ENCODE data around the gene FAHD1. TPM values are rescaled to one million over a fixed set of nuclear protein-coding genes. Genes with fewer than 3 reads are reported as not detected.
A peak's percentile ranks its signal among the peaks of the same experiment; 100 is the strongest.

Gene FAHD1
- total and polyA plus RNA-seq, 9 donors = 11.0 to 22.1 (median 16.5) TPM

DNA sequence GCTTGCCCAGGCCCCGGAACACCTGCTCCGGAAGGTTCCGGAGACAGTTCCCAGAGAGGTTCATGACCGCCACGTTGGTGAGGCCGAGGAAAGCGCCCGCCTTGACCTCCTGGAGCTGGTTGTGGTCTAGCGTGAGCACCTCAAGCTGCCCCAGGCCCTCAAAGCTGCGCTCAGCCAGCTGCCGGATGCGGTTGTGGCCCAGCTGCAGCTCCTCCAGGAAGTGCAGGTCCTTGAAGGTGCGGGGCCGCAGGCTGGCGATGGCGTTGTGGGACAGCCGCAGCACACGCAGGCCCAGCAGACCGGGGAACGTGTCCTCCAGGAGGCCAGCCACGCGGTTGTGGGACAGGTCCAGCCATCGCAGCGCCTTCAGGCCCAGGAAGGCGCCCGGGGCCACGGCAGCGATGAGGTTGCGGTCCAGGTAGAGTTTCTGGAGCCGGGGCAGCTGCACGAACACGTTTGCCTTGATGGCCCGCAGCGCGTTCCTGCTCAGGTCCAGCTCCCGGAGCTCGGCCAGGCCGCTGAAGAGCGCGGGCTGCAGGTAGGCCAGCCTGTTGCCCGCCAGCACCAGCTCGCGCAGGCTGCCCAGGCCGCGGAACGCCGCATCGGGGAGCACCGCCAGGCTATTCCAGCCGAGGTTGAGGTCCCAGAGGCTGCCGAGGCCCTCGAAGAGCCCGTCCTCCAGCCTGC is 35.6 kb upstream of the FAHD1 start:
- no peaks in the 10 kb centered on the region for H3K9me3 ChIP-seq
- no peaks in the 10 kb centered on the region for H3K27me3 ChIP-seq
- intact Hi-C loops (cut with DNase I) = no loop called here
- WGBS, 3 donors = 92% methylated on average over 37 to 53 of the region's 53 CpGs
- no peaks in the 10 kb centered on the region for H3K4me1 ChIP-seq (ENCODE audit: insufficient read depth)
- no peak overlapping the region for H3K4me3 ChIP-seq
- TF ChIP-seq POLR2A (IDR thresholded peaks at IDR 0.05) = no peak
- TF ChIP-seq, protein P1, sequence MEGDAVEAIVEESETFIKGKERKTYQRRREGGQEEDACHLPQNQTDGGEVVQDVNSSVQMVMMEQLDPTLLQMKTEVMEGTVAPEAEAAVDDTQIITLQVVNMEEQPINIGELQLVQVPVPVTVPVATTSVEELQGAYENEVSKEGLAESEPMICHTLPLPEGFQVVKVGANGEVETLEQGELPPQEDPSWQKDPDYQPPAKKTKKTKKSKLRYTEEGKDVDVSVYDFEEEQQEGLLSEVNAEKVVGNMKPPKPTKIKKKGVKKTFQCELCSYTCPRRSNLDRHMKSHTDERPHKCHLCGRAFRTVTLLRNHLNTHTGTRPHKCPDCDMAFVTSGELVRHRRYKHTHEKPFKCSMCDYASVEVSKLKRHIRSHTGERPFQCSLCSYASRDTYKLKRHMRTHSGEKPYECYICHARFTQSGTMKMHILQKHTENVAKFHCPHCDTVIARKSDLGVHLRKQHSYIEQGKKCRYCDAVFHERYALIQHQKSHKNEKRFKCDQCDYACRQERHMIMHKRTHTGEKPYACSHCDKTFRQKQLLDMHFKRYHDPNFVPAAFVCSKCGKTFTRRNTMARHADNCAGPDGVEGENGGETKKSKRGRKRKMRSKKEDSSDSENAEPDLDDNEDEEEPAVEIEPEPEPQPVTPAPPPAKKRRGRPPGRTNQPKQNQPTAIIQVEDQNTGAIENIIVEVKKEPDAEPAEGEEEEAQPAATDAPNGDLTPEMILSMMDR (IDR thresholded peaks at IDR 0.05) = no peak
- no peak for TF ChIP-seq EP300 (IDR thresholded peaks at IDR 0.05)
- DNase-seq = peak in 4 of 5 donors; percentile 19 to 35 (median 22)
- H3K27ac ChIP-seq = no peak overlapping the region
- H3K36me3 ChIP-seq = no peaks in the 10 kb centered on the region

DNA sequence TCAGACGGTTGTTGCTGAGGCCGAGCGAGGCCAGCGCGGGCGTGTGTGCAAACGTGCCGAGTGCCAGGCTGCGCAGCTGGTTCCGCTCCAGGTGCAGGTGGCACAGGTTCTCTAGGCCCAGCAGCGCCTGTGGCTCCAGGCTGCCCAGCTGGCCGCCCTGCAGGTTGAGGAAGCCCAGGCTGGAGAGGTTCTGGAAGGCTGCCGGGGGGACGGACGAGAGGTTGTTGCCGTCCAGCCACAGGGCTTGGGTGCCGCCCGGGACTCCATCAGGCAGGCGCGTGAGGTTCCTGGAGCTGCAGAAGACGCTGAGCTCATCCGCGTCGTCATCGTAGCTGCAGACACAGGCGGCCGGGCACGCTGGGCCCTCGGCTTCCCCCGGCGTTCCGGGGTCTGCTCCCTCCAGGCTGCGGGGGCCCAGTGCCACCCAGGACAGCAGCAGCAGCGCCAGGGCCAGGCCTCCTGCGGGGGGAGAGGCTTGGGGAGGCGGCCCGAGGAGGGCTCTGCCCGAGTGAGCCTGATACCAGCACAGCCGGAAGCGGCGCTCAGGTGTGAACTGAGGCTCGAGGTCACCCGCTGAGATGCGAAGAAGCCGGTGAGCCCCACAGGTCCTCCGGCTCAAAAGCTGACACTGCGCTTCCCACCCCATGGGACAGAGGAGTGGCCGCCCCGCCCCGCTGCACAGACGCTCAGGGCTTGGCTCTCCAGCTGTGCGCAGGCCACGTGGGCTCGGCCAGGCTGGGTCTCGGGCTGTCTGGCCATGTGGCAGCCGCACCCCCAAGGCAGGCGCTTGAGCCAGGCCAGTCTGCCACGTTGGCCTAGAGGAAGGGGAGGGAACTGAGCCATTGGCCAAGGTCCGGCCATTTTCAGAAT is 34.8 kb upstream of the FAHD1 start:
- 85 to 89% (median 86%) methylated on average over 45 to 59 of the region's 59 CpGs for WGBS, 3 donors
- no peaks in the 10 kb centered on the region for H3K9me3 ChIP-seq
- no peaks in the 10 kb centered on the region for H3K36me3 ChIP-seq
- peak in 4 of 5 donors; percentile 18 to 40 (median 22) for DNase-seq
- no peaks in the 10 kb centered on the region for H3K4me1 ChIP-seq (ENCODE audit: insufficient read depth)
- no peaks in the 10 kb centered on the region for H3K27me3 ChIP-seq
- H3K4me3 ChIP-seq = no peak overlapping the region
- intact Hi-C loops (cut with DNase I) = no loop called here
- H3K27ac ChIP-seq = no peak overlapping the region
- TF ChIP-seq POLR2A (IDR thresholded peaks at IDR 0.05) (no peak), EP300 (IDR thresholded peaks at IDR 0.05) (no peak)
- TF ChIP-seq, protein P1 (IDR thresholded peaks at IDR 0.05) = no peak

DNA sequence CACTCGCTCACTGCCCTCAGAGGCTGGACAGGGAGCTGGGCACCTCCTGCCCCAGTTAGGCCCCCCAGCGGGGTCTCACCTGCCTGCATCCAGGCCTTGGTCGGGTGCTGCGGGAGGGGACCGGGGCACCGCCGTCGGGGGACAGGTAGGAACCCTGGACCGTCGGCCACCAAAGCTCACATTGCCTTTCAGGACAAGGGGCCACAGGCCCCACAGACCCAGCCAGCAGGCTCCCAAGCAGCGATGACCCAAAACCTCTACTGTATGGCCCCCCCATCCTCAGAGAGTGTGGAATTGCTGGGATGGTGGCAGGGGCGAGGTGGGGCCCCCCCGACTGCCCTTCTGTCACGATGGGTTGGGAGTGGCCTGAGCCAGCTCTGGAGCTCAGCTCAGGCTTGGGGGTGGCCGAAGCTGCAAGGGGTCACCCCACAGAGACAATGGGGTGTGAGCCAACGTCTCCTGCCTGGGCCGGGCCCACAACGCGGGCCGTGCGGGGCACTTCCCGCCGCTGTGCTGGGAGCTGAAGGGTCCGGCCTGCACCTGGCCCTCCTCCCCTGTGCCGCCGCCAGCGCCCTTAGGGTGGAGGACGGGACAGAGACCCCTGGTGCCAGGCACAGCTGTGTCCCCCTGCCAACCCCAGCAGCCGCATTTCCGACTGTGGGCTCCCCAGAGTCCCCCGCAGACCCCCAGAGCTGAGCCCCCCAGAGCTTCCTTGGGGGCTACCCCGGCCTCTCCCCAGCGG is 34.0 kb upstream of the FAHD1 start:
- peak in 2 of 5 donors; percentile 16 to 21 for DNase-seq
- TF ChIP-seq, protein P1 (IDR thresholded peaks at IDR 0.05) = no peak
- TF ChIP-seq EP300 (IDR thresholded peaks at IDR 0.05) (no peak), POLR2A (IDR thresholded peaks at IDR 0.05) (no peak)
- H3K36me3 ChIP-seq = no peaks in the 10 kb centered on the region
- intact Hi-C loops (cut with DNase I) = no loop called here
- H3K27me3 ChIP-seq = no peaks in the 10 kb centered on the region
- 78 to 81% (median 80%) methylated on average over 23 to 33 of the region's 33 CpGs for WGBS, 3 donors
- no peak overlapping the region for H3K4me3 ChIP-seq
- H3K4me1 ChIP-seq (ENCODE audit: insufficient read depth) = no peaks in the 10 kb centered on the region
- H3K27ac ChIP-seq = no peak overlapping the region
- H3K9me3 ChIP-seq = no peaks in the 10 kb centered on the region

DNA sequence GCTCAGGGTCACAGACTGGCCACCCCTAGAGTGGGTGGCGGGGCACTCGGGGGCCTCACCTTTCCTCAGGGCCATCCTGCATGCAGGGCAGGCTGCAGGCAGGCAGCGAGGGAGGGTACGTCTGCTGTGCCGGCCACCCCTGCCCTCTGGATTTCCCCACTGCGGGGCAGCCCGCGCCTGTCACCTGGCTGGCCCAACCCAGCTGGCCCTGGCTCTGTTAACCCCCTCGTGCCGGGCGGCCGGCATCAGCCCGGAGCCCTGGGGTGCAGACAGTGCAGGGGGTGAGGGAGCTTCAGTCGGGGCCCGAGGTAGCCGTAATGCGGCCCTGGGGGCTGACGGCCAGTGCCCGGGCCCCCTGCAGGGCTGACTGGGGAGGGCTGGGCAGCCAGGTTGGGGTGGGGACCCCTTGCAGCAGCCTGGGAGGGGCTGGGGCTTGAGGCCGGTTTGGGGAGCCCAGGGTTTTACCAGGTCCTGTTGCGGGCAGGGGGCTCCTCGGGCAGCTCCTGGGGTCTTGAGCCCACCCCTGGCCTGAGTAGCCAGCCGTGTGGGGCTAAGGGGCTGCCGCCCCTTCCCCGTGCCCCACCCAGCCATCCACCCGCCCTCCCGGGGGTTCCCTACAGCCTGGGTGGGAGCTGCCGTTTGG is 33.3 kb upstream of the FAHD1 start, which contains the start of gene IGFALS:
Gene IGFALS (minus strand): TSS at position 128 of the 643 bp plus-strand sequence. CDS start 53 bp downstream, at position 75.
- Histone ChIP-seq H3K4me1 (ENCODE audit: insufficient read depth) (no peaks in the 10 kb centered on the region), H3K4me3 (no peak within 1 kb of the TSS), H3K27ac (no peak within 1 kb of the TSS), H3K27me3 (no peaks in the 10 kb centered on the region), H3K9me3 (no peaks in the 10 kb centered on the region), H3K36me3 (no peaks in the 10 kb centered on the region)
- peak in 2 of 5 donors; percentile 17 to 23 for DNase-seq
- no peak for TF ChIP-seq EP300 (IDR thresholded peaks at IDR 0.05)
- TF ChIP-seq, protein P1 (IDR thresholded peaks at IDR 0.05) = no peak
- no peak for TF ChIP-seq POLR2A (IDR thresholded peaks at IDR 0.05)
- 26 to 43% (median 33%) methylated on average over 22 to 28 of the region's 28 CpGs for WGBS, 3 donors
- intact Hi-C loops (cut with DNase I) = no loop called here
